Stimulated activated CD8-positive, alpha-beta memory T cell treated with anti-CD3 and anti-CD28 coated beads, Interleukin-15, amount 100 ng/mL, for 4 hours (primary cell): Measurements from ENCODE around the gene SPCS1.
"Not testable (repeated sequence)": the region's sequence is repeated elsewhere in the genome, so short reads cannot be mapped to it uniquely, and the experiment has no call there.

ENCODE experiments used
- DNase-seq, 2 donors: peaks; one replicate each; pipeline ENCODE4 v3.0.0-alpha.2; 2020; ENCODE audit warnings: low read depth in 2 of 2

The SPCS1 gene

DNA sequence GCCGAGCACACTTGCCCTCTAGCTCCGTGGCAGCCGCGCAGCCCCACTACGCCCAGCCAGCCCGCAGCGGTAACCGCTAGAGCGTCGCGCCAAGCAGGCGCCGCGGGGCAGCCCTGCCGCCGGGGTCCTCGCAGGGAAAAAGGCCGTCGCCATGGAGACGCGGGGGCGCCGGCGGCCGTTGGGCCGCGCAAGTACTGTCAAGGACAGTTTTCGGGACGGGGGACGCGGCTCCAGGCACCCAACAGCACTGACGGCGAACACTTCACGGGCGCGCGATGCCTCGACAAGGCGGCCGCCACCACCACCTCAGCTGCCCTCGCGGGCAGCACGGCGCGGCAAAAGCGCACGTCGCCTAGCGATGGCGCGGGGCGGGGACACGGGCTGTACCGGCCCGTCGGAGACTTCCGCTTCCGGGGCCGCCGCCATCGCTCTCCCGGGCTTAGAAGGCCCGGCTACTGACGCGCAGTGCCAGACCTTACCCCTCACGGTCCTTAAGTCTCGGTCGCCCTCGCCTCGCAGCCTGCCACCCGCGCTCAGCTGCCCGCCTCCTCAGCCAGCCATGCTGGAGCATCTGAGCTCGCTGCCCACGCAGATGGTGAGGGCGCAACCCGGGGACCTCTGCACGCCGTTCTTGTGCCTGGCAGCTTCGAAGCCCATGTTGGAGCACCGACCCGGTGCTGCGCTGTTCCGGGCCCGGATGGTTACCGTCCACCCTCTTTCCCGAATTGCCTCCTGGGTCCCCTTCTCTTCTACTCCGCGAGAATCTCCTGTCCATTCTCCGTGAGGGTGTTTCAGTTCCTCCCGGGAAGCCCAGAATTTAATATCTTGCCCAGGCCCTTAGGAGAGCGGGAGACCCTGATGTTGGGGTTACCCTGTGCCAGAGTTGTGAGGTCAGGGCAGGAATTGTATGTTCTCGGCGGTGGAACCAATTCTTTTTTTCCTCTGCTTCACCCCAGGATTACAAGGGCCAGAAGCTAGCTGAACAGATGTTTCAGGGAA, at the start of gene SPCS1, which contains the start of gene GLT8D1:
TSS of gene SPCS1 (plus strand) at position 419 of the 999 bp plus-strand sequence. CDS start at position 560, 141 bp downstream.
TSS of gene GLT8D1 (minus strand) at position 104 of the 999 bp plus-strand sequence. CDS start 5,331 bp downstream, outside the sequence.
- peak; percentile 72 to 74 for DNase-seq

DNA sequence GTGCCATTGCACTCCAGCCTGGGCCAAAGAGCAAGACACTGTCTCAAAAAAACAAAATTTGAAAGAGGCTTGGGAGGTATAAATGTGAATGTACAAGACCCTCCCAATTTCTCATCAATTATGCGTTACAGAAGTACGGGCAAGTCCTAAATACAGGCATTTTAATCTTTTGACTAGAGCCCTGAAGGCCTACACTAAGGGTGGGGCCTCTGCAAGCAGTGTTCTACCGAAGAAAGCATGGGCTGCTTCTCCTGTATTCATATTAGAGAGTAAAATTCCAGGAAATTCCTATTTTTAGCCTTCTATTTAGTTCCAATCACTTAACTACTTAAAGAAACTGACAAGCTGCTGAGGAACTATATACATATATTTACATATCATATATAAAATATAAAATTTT, 45.9 kb upstream of the SPCS1 start:
- no peak for DNase-seq

DNA sequence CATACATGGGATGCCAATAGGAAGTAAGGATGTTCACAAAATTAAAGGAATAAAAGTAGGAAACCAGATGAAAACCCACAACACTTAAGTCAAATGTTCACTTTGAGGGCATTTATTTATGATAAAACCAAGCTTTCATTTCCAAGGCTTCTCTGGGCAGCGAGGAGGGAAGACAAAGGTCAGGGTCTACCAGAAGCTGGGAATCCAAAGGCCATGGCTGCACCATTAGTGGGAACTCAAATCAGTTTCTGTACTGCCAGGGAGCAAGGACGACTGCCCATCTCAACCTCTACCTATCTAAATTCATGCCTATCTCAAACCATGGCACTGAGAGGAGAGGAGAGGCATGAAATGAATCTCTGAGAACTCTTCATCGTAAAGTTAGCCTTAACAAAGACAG, 42.8 kb upstream of the SPCS1 start:
- DNase-seq = no peak

DNA sequence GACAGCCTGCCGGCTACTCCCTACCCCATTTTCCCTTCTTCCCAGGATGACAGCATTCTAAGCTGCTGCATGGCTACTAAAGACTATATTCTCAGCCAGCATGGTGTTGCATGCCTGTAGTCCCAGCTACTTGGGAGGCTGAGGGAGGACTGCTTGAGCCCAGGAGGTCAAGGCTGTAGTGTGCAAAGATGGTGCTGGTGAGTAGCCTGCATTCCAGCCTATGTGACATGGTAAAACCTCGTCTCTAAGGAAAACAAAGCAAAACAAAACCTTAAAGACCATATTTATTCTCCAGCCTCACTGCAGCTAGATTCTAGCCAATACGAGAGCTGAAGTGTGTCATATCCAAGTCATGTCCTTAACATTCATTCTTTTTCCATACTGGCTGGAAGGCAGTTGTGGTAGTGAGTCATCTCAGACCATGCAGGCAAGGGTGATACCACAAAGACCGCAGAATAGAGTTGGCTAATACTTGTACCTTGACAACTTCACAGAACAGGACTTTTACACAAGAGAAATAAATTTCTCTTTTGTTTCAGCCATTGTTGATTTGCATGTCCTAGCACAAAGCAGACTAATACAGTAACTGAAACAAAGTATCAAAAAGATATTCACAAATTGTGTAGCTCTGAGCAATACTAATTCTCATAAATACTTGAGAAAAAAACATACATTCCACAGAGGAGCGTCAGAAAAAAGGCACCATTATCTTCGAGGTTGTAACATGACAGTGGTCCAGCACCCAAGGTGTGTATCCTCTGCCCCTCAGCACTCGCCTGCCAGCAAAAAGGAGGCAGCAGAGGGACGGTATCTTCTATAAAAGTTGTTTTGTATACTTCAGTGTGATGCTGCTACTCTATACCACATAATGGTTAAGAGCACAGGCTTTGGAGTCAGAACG, 35.0 kb upstream of the SPCS1 start:
- peak in 1 of 2 donors; percentile 6 for DNase-seq

DNA sequence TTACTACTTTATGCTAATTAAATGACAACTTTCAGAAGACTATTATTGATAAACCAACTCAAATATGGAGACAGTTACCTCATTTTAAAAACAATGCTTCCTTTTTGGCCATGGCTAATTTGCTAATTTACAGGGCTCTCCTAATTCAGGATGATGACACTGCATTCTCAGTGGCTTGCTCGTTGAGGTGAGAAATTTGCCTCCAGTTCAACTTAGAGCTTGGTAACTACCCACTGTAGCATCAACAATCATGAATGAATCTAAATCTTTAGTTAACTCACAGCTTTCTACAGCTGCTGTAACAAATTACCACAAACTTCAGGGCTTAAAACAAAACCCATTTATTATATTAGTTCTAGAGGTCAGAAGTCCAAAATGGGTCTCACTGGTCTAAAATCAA, 34.2 kb upstream of the SPCS1 start:
- no peak for DNase-seq

DNA sequence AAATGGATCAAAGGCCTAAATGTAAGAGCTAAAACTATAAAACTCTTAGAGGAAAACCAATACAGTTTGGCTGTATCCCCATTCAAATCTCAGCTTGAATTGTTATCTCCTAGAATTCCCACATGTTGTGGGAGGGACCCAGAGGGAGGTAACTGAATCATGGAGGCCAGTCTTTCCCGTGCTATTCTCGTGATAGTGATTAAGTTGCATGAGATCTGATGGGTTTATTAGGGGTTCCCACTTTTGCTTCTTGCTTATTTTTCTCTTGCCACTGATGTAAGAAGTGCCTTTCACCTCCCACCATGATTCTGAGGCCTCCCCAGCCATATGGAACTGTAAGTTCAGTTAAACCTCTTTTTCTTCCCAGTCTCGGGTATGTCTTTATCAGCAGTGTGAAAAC, 29.7 kb upstream of the SPCS1 start:
- not testable (repeated sequence) for DNase-seq

DNA sequence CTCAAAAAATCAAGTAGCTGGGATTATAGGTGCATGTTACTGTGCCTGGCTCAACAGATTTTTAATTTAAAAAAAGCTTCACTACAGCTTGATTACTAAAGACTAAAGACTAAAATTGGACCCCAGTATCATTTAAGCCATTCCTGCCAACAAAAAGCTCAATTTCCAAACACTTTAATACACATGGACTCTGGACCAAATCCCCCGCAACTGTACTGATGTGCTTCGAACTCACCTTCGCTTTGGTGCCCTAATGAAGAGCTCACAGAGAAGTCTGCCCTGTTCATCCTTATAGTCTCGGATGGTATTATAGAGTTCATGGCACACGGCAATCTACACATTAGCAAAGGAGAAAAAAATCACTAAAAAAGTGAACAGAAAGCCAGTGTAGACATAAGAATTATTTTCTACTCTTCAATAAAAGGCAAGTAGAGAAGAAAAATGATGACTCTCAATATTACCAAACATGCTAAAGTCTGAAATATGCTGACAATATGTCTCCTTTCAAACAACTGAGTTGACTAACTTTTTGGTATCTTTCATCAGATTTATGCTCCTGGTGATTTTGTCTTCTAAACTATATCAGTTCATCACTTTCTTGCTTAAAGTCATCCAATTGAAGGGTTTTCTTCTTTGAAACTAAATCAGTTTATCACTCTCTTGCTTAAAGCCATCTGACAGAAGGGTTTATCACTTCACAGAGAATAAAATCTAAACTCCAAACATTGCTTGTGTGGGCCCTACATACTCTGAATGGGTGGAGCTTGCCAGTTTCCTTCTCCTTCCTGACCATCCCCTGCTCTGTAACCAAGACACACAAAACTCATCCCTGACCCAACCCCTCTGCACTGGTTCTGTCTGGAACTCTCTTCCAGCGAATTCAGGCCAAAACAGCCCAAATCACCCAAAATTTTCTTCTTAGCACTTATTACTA, 27.4 kb upstream of the SPCS1 start:
- no peak for DNase-seq

DNA sequence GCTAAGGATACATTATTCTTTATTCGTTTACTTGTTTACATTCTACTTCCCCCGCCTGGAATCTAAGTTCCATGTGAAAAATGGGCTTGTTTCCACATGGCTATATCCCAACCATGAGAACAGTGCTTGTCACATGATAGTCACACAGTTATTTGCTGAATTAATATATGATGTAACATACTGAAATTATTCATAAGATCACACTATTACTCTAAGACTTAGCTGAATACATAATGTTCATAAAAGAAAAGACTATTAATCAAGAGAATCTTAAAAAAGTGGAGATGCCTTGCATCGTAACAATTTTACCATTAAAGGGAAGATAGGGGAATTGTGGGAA, 26.7 kb upstream of the SPCS1 start:
- no peak for DNase-seq

DNA sequence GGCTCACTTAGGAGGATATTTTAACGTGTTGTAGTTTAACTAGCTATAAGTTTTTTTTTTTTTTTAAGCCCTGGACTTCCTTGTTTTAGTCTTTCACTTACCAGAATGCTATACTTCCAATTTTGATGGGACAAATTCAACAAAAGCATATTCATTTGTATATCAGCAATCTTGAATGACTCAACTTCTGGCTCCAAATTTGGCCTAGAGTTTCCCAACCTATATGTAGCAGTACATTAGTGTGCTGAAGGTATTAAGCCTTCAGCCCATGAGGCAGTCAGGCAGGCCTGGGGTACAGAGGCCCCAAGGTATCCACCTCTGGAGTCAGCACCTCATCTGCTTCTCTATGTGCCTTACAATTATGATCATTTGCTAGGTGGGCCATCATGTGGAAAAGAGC, 26.1 kb upstream of the SPCS1 start:
- DNase-seq = no peak

DNA sequence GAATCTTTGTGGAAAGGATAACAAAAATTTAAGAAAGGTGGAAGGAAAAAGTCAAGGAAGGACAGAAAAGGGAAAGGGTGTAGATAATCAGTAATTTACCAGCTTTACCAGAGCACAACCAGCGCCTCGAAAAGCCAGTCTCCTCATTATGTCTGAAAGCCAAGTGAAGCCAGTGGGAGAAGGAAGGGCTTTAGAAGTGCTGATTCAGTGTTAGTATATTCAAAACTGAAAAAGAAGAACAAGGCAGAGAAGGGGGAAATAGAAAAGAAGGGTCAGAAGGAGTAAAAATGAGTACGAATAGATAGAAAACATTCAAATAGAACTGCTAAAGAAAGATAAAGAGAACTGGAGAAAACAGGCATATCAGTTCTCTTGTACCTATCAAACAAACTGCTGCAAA, 24.3 kb upstream of the SPCS1 start:
- DNase-seq = no peak

DNA sequence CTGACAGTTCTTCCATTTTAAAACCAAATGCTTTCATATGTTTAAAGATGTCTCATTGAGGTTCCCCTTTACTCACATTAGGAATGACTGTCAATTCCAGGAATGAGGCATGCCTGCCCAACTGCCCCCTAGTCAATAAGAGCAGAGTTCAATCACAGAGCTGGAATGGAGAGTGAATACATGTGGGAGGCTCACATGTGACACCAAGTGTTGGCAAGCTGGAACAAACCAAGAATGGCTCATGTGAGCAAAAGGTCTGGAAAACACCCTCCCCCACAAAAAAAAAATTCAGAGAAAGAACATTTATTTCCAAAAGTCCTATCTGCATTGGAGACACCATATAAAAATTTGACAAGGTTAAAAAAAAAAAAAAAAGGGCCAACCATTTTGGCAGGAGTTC, 23.9 kb upstream of the SPCS1 start:
- DNase-seq = no peak

DNA sequence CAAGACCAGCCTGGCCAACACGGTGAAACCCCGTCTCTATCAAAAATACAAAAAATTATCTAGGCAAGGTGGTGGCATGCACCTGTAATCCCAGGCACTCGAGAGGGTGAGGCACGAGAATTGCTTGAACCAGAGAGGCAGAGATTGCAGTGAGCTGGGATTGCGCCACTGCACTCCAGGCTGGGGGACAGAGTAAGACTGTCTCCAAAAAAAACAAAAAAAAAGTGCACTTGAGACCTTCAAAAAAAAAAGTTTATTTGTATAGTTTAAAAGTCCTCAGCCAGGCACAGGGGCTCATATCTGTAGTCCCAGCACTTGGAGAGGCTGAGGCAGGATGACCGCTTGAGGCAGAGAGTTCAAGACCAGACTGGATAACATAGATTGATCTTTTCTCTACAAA, 22.3 kb upstream of the SPCS1 start:
- no peak for DNase-seq

DNA sequence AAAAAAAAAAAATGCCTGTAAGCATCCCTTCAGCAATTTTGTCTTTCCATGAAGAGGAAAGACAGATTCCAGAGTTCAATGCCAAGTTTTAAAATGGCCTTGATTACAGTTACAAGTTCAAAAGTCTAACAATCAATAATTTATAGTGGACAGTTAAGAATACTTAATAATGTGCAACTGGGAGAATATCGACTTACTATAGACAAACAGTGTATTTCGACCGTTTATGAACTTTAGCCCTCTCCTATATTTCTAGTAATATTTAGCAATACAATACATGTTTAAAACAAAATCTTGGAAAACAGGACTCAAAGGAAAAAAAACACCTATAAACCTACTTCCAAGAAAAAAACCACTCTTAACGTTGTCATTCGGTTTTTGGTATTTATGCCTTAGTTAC, 21.7 kb upstream of the SPCS1 start:
- DNase-seq = no peak

DNA sequence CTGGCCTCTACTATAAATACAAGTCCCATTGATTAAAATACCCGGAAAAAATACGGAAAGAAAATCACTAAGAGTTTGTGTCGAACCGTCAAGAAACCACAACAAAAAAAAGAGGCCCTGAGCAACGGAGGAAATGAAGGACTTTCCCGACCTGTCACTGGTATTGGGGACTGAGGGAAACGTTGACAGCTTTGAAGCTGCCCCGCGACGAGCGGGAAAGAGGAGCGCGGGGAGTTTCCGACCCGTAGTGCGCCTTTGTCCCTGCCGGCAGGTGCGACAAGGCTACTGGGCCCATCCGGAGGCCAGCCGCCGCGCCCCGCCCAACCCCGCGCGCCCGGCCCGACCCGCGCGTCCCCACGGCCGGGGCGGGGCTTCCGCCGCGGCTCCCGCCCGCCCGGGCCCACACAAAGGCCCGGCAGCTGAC, 20.6 kb upstream of the SPCS1 start:
- DNase-seq = peak; percentile 47 to 57

DNA sequence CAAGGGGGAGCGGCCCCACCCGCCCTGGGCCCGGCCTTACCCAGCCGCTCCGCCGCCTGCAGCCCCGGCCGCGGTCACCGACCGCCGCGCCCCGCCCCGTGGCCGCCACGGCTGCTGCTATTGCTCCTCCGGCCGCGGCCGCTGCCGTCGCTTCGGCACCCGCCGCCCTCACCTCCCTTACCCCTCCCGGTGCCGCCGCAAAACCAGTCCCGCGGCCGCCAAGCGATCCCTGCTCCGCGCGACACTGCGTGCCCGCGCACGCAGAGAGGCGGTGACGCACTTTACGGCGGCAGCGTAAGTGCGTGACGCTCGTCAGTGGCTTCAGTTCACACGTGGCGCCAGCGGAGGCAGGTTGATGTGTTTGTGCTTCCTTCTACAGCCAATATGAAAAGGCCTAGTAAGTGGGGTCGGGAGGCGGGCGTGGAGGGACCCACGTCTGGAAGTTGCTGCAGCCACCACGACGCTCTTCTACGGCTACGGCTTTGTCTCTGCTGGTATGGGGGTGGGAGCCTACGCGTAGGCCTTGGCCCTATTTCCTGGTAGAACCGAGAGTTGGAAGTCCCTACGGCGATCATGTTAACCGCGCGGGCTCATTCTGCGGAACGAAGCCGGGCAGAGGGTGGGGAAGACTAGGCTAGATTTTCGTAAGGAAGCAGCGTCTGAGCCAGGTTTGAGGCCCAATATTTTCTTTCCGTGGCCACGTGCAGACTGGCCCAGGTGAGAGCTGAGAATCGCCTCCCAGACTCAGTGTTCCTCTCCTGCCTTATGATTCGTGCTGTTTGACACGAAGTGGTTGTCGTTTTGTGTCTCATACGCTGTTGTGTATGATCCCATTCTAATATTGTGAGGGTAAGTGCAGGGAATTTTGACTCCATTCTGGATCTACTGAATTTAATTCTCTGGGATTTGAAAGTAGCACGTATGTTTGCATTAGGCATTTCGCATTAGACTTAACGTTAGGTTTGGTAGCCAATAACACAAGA, 19.9 kb upstream of the SPCS1 start, which contains the start of the genes GNL3 and PBRM1:
TSS of gene GNL3 (plus strand) at position 324 of the 983 bp plus-strand sequence. CDS start at position 385, 61 bp downstream.
TSS of gene PBRM1 (minus strand) at position 205 of the 983 bp plus-strand sequence.
- DNase-seq = peak; percentile 84 to 87

DNA sequence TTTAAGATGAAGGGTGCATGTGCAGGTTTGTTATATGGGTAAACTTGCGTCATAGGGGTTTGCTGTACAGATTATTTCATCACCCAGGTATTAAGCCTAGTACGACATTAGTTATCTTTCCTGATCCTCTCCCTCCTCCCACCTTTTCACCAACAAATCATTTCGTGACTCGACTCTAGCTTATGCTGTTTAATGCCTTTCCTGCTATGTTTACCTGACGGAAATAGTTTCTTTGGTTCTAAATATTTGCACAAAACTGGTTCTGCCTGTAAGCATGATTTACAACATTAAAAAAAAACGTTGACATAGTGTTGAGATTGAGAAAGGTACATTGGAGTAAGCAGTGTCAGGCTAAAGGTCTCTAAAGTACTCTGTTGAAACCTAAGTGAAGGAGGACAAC, 17.6 kb upstream of the SPCS1 start:
- DNase-seq = no peak

DNA sequence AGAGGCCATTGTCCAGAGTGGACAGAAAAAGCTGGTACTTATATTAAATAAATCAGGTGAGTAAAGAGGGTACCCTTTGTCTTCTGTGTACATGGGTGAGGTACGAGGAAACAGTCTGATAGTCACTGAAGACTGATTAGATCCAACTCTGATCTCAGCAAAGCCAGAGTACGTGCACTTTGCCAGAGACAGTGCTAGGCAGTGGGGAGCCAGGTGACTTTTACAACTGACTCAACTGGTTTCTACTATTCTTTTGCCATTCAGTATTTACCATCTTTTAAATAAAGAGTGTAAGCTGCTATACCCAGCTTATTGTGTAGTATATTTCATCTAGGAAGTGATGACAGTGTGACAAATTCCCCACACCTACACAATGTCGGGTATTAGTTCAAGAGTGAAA, 16.8 kb upstream of the SPCS1 start:
- DNase-seq = no peak

DNA sequence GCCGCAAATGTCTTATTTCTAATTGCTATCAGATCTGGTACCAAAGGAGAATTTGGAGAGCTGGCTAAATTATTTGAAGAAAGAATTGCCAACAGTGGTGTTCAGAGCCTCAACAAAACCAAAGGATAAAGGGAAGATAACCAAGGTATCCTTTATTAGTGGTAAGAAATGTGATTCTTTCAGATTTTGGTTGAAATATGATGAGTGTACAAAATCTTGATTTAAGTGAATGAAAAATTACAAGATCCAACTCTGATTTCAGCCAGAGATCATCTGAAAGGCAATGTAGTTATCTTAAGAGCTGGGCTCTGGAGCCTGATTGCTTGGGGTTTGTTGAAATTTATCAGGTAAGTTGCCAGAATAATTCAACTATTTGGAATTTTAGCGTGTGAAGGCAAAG, 15.3 kb upstream of the SPCS1 start:
- no peak for DNase-seq

DNA sequence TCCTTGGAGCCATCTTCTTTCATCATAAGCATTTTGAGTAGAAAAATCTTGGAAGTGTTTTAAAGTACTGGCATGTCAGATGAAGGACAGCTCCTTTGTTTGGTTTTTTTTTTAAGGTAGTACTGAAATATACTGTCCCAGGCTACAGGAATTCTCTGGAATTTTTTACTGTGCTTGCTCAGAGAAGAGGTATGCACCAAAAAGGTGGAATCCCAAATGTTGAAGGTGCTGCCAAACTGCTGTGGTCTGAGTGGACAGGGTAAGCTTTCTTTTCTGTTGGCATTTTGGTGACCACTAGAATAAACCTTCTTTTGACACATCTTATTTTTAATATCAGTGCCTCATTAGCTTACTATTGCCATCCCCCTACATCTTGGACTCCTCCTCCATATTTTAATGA, 12.8 kb upstream of the SPCS1 start:
- no peak for DNase-seq
